HEK293 (cell line): ENCODE measurements around the gene SESTD1.

Source experiments
- CTCF ChIA-PET: fragments of 350-600 bp; formaldehyde crosslinking; extraction: SDS; loops from one replicate; lab custom pipeline; 2021; ENCODE audit warnings: antibody characterized with exemption; lab: Yijun Ruan, JAX
- POLR2A ChIA-PET: fragments of 300-600 bp; formaldehyde crosslinking; extraction: SDS; loops from one replicate; lab custom pipeline; 2020; ENCODE audit warnings: antibody characterized with exemption, inconsistent platforms; lab: Yijun Ruan, JAX
- H3K27ac ChIP-seq: fragments of 200-500 bp; sonication (Bioruptor generic); 2 replicates; pipeline ENCODE4 v1.5.1; 2014; ENCODE audit warnings: low read depth, low read length, control low read depth, inconsistent platforms; ENCODE audit errors: extremely low read depth
- H3K36me3 ChIP-seq, 2 experiments: fragments of 200-500 bp in 1 of 2; sonication (Bioruptor generic) in 1 of 2; 1 replicate in 1 of 2; 2 replicates in 1 of 2; pipeline ENCODE4 v1.5.1; 2014 to 2017; ENCODE audit warnings: inconsistent platforms in 2 of 2, low read length in 2 of 2; ENCODE audit not compliant: control insufficient read depth in 2 of 2, insufficient read depth in 1 of 2
- H3K4me1 ChIP-seq: fragments of 200-500 bp; sonication (Bioruptor generic); 2 replicates; pipeline ENCODE4 v1.5.1; 2014; ENCODE audit warnings: mild to moderate bottlenecking, low read length, inconsistent platforms; ENCODE audit not compliant: control insufficient read depth, insufficient read depth
- H3K4me3 ChIP-seq: 2 replicates; pipeline ENCODE4 v1.5.1; 2011; ENCODE audit warnings: low read depth, mild to moderate bottlenecking, control low read depth, low read length, moderate library complexity
- H3K9me3 ChIP-seq: fragments of 200-500 bp; sonication (Bioruptor generic); 2 replicates; pipeline ENCODE4 v1.5.1; 2014; ENCODE audit warnings: low read depth, low read length, inconsistent platforms; ENCODE audit not compliant: control insufficient read depth, insufficient read depth
- HOXA7 ChIP-seq: sonication (generic); formaldehyde crosslinking; IDR thresholded peaks from 2 replicates; pipeline ENCODE4 v1.8.1; 2022; ENCODE audit warnings: missing genetic modification reagents, borderline replicate concordance
- REPIN1 ChIP-seq: fragments of 450-650 bp; formaldehyde crosslinking; IDR thresholded peaks from 2 replicates; pipeline ENCODE4 v1.5.1; 2017; ENCODE audit warnings: missing biosample characterization, missing genetic modification characterization, low read depth
- REST ChIP-seq: fragments of 450-650 bp; formaldehyde crosslinking; IDR thresholded peaks from 2 replicates; pipeline ENCODE4 v1.5.1; 2016; ENCODE audit warnings: missing biosample characterization, missing genetic modification characterization
- ZBTB21 ChIP-seq: fragments of 450-650 bp; formaldehyde crosslinking; IDR thresholded peaks from 2 replicates; pipeline ENCODE4 v1.5.1; 2017; ENCODE audit warnings: missing biosample characterization, missing genetic modification characterization
- ZBTB44 ChIP-seq: fragments of 450-650 bp; IDR thresholded peaks from 2 replicates; pipeline ENCODE4 v1.5.1; 2018; ENCODE audit warnings: missing biosample characterization, mild to moderate bottlenecking, missing genetic modification characterization
- ZBTB7A ChIP-seq: fragments of 450-650 bp; formaldehyde crosslinking; IDR thresholded peaks from 2 replicates; pipeline ENCODE4 v1.5.1; 2016; ENCODE audit warnings: low read depth, missing biosample characterization, missing genetic modification characterization
- ZIC2 ChIP-seq: fragments of 450-650 bp; formaldehyde crosslinking; IDR thresholded peaks from 2 replicates; pipeline ENCODE4 v1.5.1; 2016; ENCODE audit warnings: missing biosample characterization, missing genetic modification characterization
- ZNF114 ChIP-seq: fragments of 450-650 bp; formaldehyde crosslinking; IDR thresholded peaks from 2 replicates; pipeline ENCODE4 v1.5.0; 2017; ENCODE audit warnings: missing biosample characterization, missing genetic modification characterization
- ZNF202 ChIP-seq: fragments of 450-650 bp; formaldehyde crosslinking; IDR thresholded peaks from 2 replicates; pipeline ENCODE4 v1.5.1; 2016; ENCODE audit warnings: missing biosample characterization, missing genetic modification characterization, borderline replicate concordance
- ZNF211 ChIP-seq: fragments of 450-650 bp; formaldehyde crosslinking; IDR thresholded peaks from 2 replicates; pipeline ENCODE4 v1.5.1; 2016; ENCODE audit warnings: low read depth, missing biosample characterization, missing genetic modification characterization
- ZNF274 ChIP-seq, 2 experiments: fragments of 200-500 bp in 1 of 2; fragments of 450-650 bp in 1 of 2; sonication (Bioruptor generic) in 1 of 2; formaldehyde crosslinking in 1 of 2; IDR thresholded peaks; 2 replicates each; pipeline versions ENCODE4 v1.5.1 to v1.6.1; 2014 to 2016; ENCODE audit warnings: borderline replicate concordance in 1 of 2, inconsistent platforms in 1 of 2, low read length in 1 of 2, missing biosample characterization in 1 of 2, missing genetic modification characterization in 1 of 2
- ZNF354C ChIP-seq: fragments of 450-650 bp; formaldehyde crosslinking; IDR thresholded peaks from 2 replicates; pipeline ENCODE4 v1.5.1; 2016; ENCODE audit warnings: missing biosample characterization, missing genetic modification characterization, low read depth, borderline replicate concordance
- ZNF624 ChIP-seq: fragments of 450-650 bp; formaldehyde crosslinking; IDR thresholded peaks from 2 replicates; pipeline ENCODE4 v1.5.1; 2017; ENCODE audit warnings: missing biosample characterization, missing genetic modification characterization
- ZXDB ChIP-seq: fragments of 450-650 bp; formaldehyde crosslinking; IDR thresholded peaks from 2 replicates; pipeline ENCODE4 v1.5.1; 2016; ENCODE audit warnings: missing biosample characterization, missing genetic modification characterization
- TF ChIP-seq, protein P1 (sequence below): fragments of 450-650 bp; formaldehyde crosslinking; IDR thresholded peaks from 2 replicates; pipeline ENCODE4 v1.5.1; 2016; ENCODE audit warnings: missing biosample characterization, missing genetic modification characterization, low read depth
- TF ChIP-seq, protein P2 (sequence below): fragments of 450-650 bp; formaldehyde crosslinking; conservative IDR thresholded peaks from 2 replicates; pipeline ENCODE4 v1.5.1; 2016; ENCODE audit warnings: low read depth, missing biosample characterization, missing genetic modification characterization
- TF ChIP-seq, protein P3 (sequence below): fragments of 450-650 bp; IDR thresholded peaks from 2 replicates; pipeline ENCODE4 v1.5.1; 2018; ENCODE audit warnings: missing biosample characterization, missing genetic modification characterization

SESTD1 gene

GRCh38 chr2:179193759-179194394 lies 70.8 kb downstream of the SESTD1 start:
- Histone ChIP-seq H3K36me3 (no peaks in the 10 kb centered on the region), H3K4me3 (no peak overlapping the region), H3K27ac (no peak overlapping the region), H3K9me3 (no peaks in the 10 kb centered on the region), H3K4me1 (no peaks in the 10 kb centered on the region)
- CTCF ChIA-PET: interaction anchor here (0.5 to 1.2 kb wide), 2 partner anchors 12 to 122 kb away, joined by 3 read pairs; no protein-coding TSS in a partner anchor
- TF ChIP-seq ZNF202 (tag by site-specific recombination) (no peak), REST (tag by site-specific recombination) (no peak), HOXA7 (CRISPR knock-in tag) (no peak), ZXDB (no peak), ZNF354C (tag by site-specific recombination) (no peak), ZNF211 (tag by site-specific recombination) (no peak), REPIN1 (tag by site-specific recombination) (no peak), ZNF114 (no peak), ZBTB21 (no peak), ZNF274 (IDR thresholded peaks at IDR 0.05; ENCODE audit: low read length) (no peak), ZNF274 (tag by site-specific recombination; IDR thresholded peaks at IDR 0.05; ENCODE audit: borderline replicate concordance) (no peak), ZBTB7A (tag by site-specific recombination) (no peak), ZNF624 (tag by site-specific recombination) (no peak), ZBTB44 (tag by site-specific recombination) (no peak), ZIC2 (no peak)
- TF ChIP-seq, protein P1, sequence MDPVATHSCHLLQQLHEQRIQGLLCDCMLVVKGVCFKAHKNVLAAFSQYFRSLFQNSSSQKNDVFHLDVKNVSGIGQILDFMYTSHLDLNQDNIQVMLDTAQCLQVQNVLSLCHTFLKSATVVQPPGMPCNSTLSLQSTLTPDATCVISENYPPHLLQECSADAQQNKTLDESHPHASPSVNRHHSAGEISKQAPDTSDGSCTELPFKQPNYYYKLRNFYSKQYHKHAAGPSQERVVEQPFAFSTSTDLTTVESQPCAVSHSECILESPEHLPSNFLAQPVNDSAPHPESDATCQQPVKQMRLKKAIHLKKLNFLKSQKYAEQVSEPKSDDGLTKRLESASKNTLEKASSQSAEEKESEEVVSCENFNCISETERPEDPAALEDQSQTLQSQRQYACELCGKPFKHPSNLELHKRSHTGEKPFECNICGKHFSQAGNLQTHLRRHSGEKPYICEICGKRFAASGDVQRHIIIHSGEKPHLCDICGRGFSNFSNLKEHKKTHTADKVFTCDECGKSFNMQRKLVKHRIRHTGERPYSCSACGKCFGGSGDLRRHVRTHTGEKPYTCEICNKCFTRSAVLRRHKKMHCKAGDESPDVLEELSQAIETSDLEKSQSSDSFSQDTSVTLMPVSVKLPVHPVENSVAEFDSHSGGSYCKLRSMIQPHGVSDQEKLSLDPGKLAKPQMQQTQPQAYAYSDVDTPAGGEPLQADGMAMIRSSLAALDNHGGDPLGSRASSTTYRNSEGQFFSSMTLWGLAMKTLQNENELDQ (tag by site-specific recombination): no peak
- TF ChIP-seq, protein P2, sequence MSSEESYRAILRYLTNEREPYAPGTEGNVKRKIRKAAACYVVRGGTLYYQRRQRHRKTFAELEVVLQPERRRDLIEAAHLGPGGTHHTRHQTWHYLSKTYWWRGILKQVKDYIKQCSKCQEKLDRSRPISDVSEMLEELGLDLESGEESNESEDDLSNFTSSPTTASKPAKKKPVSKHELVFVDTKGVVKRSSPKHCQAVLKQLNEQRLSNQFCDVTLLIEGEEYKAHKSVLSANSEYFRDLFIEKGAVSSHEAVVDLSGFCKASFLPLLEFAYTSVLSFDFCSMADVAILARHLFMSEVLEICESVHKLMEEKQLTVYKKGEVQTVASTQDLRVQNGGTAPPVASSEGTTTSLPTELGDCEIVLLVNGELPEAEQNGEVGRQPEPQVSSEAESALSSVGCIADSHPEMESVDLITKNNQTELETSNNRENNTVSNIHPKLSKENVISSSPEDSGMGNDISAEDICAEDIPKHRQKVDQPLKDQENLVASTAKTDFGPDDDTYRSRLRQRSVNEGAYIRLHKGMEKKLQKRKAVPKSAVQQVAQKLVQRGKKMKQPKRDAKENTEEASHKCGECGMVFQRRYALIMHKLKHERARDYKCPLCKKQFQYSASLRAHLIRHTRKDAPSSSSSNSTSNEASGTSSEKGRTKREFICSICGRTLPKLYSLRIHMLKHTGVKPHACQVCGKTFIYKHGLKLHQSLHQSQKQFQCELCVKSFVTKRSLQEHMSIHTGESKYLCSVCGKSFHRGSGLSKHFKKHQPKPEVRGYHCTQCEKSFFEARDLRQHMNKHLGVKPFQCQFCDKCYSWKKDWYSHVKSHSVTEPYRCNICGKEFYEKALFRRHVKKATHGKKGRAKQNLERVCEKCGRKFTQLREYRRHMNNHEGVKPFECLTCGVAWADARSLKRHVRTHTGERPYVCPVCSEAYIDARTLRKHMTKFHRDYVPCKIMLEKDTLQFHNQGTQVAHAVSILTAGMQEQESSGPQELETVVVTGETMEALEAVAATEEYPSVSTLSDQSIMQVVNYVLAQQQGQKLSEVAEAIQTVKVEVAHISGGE (tag by site-specific recombination): no peak
- TF ChIP-seq, protein P3, sequence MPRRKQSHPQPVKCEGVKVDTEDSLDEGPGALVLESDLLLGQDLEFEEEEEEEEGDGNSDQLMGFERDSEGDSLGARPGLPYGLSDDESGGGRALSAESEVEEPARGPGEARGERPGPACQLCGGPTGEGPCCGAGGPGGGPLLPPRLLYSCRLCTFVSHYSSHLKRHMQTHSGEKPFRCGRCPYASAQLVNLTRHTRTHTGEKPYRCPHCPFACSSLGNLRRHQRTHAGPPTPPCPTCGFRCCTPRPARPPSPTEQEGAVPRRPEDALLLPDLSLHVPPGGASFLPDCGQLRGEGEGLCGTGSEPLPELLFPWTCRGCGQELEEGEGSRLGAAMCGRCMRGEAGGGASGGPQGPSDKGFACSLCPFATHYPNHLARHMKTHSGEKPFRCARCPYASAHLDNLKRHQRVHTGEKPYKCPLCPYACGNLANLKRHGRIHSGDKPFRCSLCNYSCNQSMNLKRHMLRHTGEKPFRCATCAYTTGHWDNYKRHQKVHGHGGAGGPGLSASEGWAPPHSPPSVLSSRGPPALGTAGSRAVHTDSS (tag by site-specific recombination): no peak
- POLR2A ChIA-PET: no interaction called here
